GM23338 (cell line): ENCODE data around the gene SEH1L. TPM values are rescaled to one million over a fixed set of nuclear protein-coding genes. Genes with fewer than 3 reads are reported as not detected.

Experiments
- ATAC-seq: fragments of 200-7000 bp; cut with Tn5 transposase; 3 replicates; pipeline ENCODE4 v1.9.1; 2020
- DNase-seq: peaks from one replicate; pipeline ENCODE4 v3.0.0-alpha.2; 2015; ENCODE audit warnings: low spot score
- H2AFZ ChIP-seq: fragments of 200-600 bp; sonication (generic); 2 replicates; pipeline ENCODE4 v1.8.0; 2016; ENCODE audit warnings: antibody characterized with exemption, mild to moderate bottlenecking, moderate library complexity
- H3F3A ChIP-seq: fragments of 200-600 bp; sonication (generic); replicated peaks from 2 replicates; pipeline ENCODE4 v1.8.0; 2017; ENCODE audit warnings: antibody characterized with exemption, mixed run types, low read depth
- H3K27ac ChIP-seq: fragments of 200-600 bp; sonication (generic); 2 replicates; pipeline ENCODE4 v1.6.1; 2016; ENCODE audit warnings: low read depth
- H3K27me3 ChIP-seq: fragments of 200-600 bp; sonication (generic); 2 replicates; pipeline ENCODE4 v1.8.0; 2016; ENCODE audit warnings: mild to moderate bottlenecking, mixed run types, moderate library complexity; ENCODE audit not compliant: insufficient read depth
- H3K36me3 ChIP-seq: fragments of 200-600 bp; sonication (generic); 2 replicates; pipeline ENCODE4 v1.8.0; 2016; ENCODE audit warnings: mild to moderate bottlenecking; ENCODE audit not compliant: insufficient read depth
- H3K4me1 ChIP-seq: fragments of 200-600 bp; sonication (generic); 2 replicates; pipeline ENCODE4 v1.8.0; 2016; ENCODE audit warnings: mild to moderate bottlenecking, moderate library complexity; ENCODE audit not compliant: insufficient read depth
- H3K4me2 ChIP-seq: fragments of 200-600 bp; sonication (generic); 2 replicates; pipeline ENCODE4 v1.7.1; 2017; ENCODE audit warnings: mixed run types
- H3K4me3 ChIP-seq: fragments of 200-600 bp; sonication (generic); 2 replicates; pipeline ENCODE4 v1.6.1; 2016; ENCODE audit warnings: mixed run types
- H3K79me2 ChIP-seq: fragments of 200-600 bp; sonication (generic); replicated peaks from 2 replicates; pipeline ENCODE4 v1.8.0; 2017; ENCODE audit warnings: mild to moderate bottlenecking; ENCODE audit not compliant: insufficient read depth
- H3K9me2 ChIP-seq: fragments of 200-600 bp; sonication (generic); 2 replicates; pipeline ENCODE4 v1.8.0; 2017; ENCODE audit not compliant: insufficient read depth
- H4K20me1 ChIP-seq: fragments of 200-600 bp; sonication (generic); replicated peaks from 2 replicates; pipeline ENCODE4 v1.8.0; 2017; ENCODE audit warnings: mild to moderate bottlenecking; ENCODE audit not compliant: insufficient read depth
- H3K27ac Mint-ChIP-seq: 2 replicates; pipeline ENCODE4 v1.8.0; 2020; ENCODE audit warnings: inconsistent platforms, mild to moderate bottlenecking, moderate library complexity, mixed read lengths
- H3K27me3 Mint-ChIP-seq: 3 replicates; pipeline ENCODE4 v1.8.0; 2022; ENCODE audit warnings: low read depth, mild to moderate bottlenecking, moderate library complexity, mixed read lengths, inconsistent platforms; ENCODE audit not compliant: insufficient read depth, poor library complexity
- H3K36me3 Mint-ChIP-seq: 3 replicates; pipeline ENCODE4 v1.8.0; 2021; ENCODE audit warnings: low read depth, mild to moderate bottlenecking, inconsistent platforms, moderate library complexity, mixed read lengths
- H3K4me1 Mint-ChIP-seq: 3 replicates; pipeline ENCODE4 v1.8.0; 2020; ENCODE audit warnings: mild to moderate bottlenecking, inconsistent platforms, mixed read lengths
- H3K4me3 Mint-ChIP-seq: 3 replicates; pipeline ENCODE4 v1.8.0; 2021; ENCODE audit warnings: moderate library complexity, mild to moderate bottlenecking, inconsistent platforms, mixed read lengths
- H3K9me3 Mint-ChIP-seq: 3 replicates; pipeline ENCODE4 v1.8.0; 2020; ENCODE audit warnings: moderate library complexity, mild to moderate bottlenecking, inconsistent platforms, mixed read lengths
- CREB1 ChIP-seq: fragments of 250-450 bp; sonication (Bioruptor Pico); IDR thresholded peaks from 2 replicates; pipeline ENCODE4 v1.5.0; 2020; ENCODE audit warnings: low read depth, mild to moderate bottlenecking, moderate library complexity
- ETS1 ChIP-seq: IDR thresholded peaks from 2 replicates; pipeline ENCODE4 v1.6.1; 2016; ENCODE audit warnings: antibody characterized with exemption
- EZH2 ChIP-seq: fragments of 200-600 bp; sonication (generic); IDR thresholded peaks from one replicate; pipeline ENCODE4 v1.8.0; 2017; ENCODE audit warnings: antibody characterized with exemption, mild to moderate bottlenecking, low read depth; ENCODE audit not compliant: unreplicated experiment
- EZH2phosphoT487 ChIP-seq: fragments of 200-600 bp; sonication (generic); IDR thresholded peaks from one replicate; pipeline ENCODE4 v1.8.1; 2018; ENCODE audit warnings: antibody characterized with exemption; ENCODE audit not compliant: unreplicated experiment
- JUNB ChIP-seq: IDR thresholded peaks from one replicate; pipeline ENCODE4 v1.6.1; 2016; ENCODE audit warnings: antibody characterized with exemption; ENCODE audit not compliant: unreplicated experiment
- NANOG ChIP-seq: IDR thresholded peaks from 2 replicates; pipeline ENCODE4 v1.6.1; 2016; ENCODE audit warnings: antibody characterized with exemption, borderline replicate concordance
- POLR2AphosphoS5 ChIP-seq: IDR thresholded peaks from 2 replicates; pipeline ENCODE4 v1.6.1; 2016; ENCODE audit warnings: antibody characterized with exemption, low read depth
- REST ChIP-seq: IDR thresholded peaks from one replicate; pipeline ENCODE4 v1.6.1; 2018; ENCODE audit warnings: antibody characterized with exemption; ENCODE audit not compliant: unreplicated experiment
- STAT1 ChIP-seq: IDR thresholded peaks from one replicate; pipeline ENCODE4 v1.6.1; 2016; ENCODE audit warnings: antibody characterized with exemption; ENCODE audit not compliant: unreplicated experiment
- ZNF114 ChIP-seq: fragments of 250-450 bp; sonication (Bioruptor Pico); IDR thresholded peaks from 2 replicates; pipeline ENCODE4 v1.5.0; 2020; ENCODE audit warnings: mild to moderate bottlenecking, moderate library complexity
- ZNF331 ChIP-seq: fragments of 250-450 bp; sonication (Bioruptor Pico); IDR thresholded peaks from 2 replicates; pipeline ENCODE4 v1.5.0; 2020; ENCODE audit warnings: low read depth, mild to moderate bottlenecking, moderate library complexity
- ZNF462 ChIP-seq: fragments of 250-450 bp; sonication (Bioruptor Pico); IDR thresholded peaks from 2 replicates; pipeline ENCODE4 v1.5.0; 2020; ENCODE audit warnings: mild to moderate bottlenecking, moderate library complexity
- polyA plus RNA-seq: library from polyadenylated mRNA; unstranded; fragments of >200 nt; fragmentation: Nextera tagmentation; extraction: Ambion mirVana; gene quantifications from 2 replicates; pipeline ENCODE4 v1.2.1, GENCODE V29; 2016
- total RNA-seq: library from RNA; depleted of rRNA; stranded (reverse); fragments of >200 nt; shearing (Covaris generic); gene quantifications from 2 replicates; pipeline ENCODE4 v1.2.3, GENCODE V29; 2014

Gene SEH1L
- total and polyA plus RNA-seq, 2 experiments from 2014 or later, result 46.9 to 72.0 TPM

DNA sequence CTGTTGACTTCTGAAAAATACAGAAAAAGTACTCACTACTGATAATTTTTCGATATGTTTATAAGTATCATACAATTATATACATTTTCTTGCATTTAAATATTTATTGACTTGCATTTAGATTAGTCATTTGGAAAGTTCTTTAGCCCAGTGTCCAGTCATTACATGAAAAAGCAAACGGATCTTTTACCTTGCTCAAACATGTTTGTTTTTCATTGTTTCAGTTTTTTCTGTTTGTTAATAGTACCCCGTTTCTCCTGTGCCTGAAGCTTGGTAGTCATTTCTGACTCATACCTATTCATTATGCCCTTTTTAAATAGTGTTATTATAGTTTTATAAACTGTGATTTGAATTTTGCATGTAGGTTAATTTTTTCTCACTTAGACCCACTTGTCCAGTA, 71.5 kb downstream of the SEH1L start (continued):
- TF ChIP-seq ETS1, result no peak

GRCh38 chr18:13022644-13023043, 74.8 kb downstream of the SEH1L start:
- Histone ChIP-seq H3K4me2 (no peak overlapping the region), H2AFZ (no peak overlapping the region), H3K9me2 (no peaks in the 10 kb centered on the region), H3K27me3 (no peaks in the 10 kb centered on the region), H3K4me1 (no peaks in the 10 kb centered on the region), H3K36me3 (peaks cover 4% of the 10 kb centered on the region; the same call in 1 of the 2 replicates), H3F3A (no peaks in the 10 kb centered on the region), H3K79me2 (peaks cover 22% of the 10 kb centered on the region; the same call in 1 of the 2 replicates), H4K20me1 (no peaks in the 10 kb centered on the region; the same call in 1 of the 2 replicates), H3K27ac (no peak overlapping the region), H3K4me3 (no peak overlapping the region)
- H3K27ac Mint-ChIP-seq, result no peak overlapping the region
- H3K4me1 Mint-ChIP-seq, result peaks cover 4% of the 10 kb centered on the region; the same call in 1 of the 3 replicates
- no peaks in the 10 kb centered on the region for H3K27me3 Mint-ChIP-seq
- H3K9me3 Mint-ChIP-seq, result no peaks in the 10 kb centered on the region
- H3K4me3 Mint-ChIP-seq, result no peak overlapping the region
- DNase-seq (no peak), ATAC-seq (no peak)
- peaks cover 48% of the 10 kb centered on the region for H3K36me3 Mint-ChIP-seq
- TF ChIP-seq JUNB, result no peak
- TF ChIP-seq POLR2AphosphoS5, result no peak
- no peak for TF ChIP-seq CREB1 (CRISPR knock-in tag)
- TF ChIP-seq EZH2phosphoT487, result no peak
- TF ChIP-seq ETS1, result no peak
- TF ChIP-seq NANOG, result no peak
- TF ChIP-seq EZH2, result no peak
- no peak for TF ChIP-seq REST
- TF ChIP-seq ZNF462 (CRISPR knock-in tag), result no peak
- no peak for TF ChIP-seq ZNF114
- TF ChIP-seq ZNF331 (CRISPR knock-in tag), result no peak
- no peak for TF ChIP-seq STAT1
